Embryonic facial prominence (tissue), 1 donor: ENCODE results near the gene RBBP8NL.
"Not testable (repeated sequence)": the region's sequence is repeated elsewhere in the genome, so short reads cannot be mapped to it uniquely, and the experiment has no call there.

ENCODE experiments used
- DNase-seq: peaks from one replicate; pipeline ENCODE4 v3.0.0-alpha.2; 2016; ENCODE audit errors: extremely low spot score

The RBBP8NL gene

GRCh38 chr20:62374331-62375152 is 52.8 kb downstream of the RBBP8NL start:
- no peak for DNase-seq

GRCh38 chr20:62373631-62374179 is 53.6 kb downstream of the RBBP8NL start:
- DNase-seq, result not testable (repeated sequence)

- no peak for DNase-seq
Observed at GRCh38 chr20:62372042-62372993, 55.0 kb downstream of the RBBP8NL start.

- DNase-seq, result no peak
Observed at GRCh38 chr20:62371588-62372041, 55.7 kb downstream of the RBBP8NL start.

- no peak for DNase-seq
Observed at GRCh38 chr20:62370807-62371587, 56.3 kb downstream of the RBBP8NL start.

- no peak for DNase-seq
Observed at GRCh38 chr20:62370115-62370806, 57.1 kb downstream of the RBBP8NL start.

- DNase-seq, result no peak
Observed at GRCh38 chr20:62369815-62370114, 57.6 kb downstream of the RBBP8NL start.

- DNase-seq, result no peak
Observed at GRCh38 chr20:62368976-62369814, 58.1 kb downstream of the RBBP8NL start.

- DNase-seq, result no peak
Observed at GRCh38 chr20:62368392-62368975, 58.9 kb downstream of the RBBP8NL start.

GRCh38 chr20:62367633-62368391 is 59.5 kb downstream of the RBBP8NL start:
- no peak for DNase-seq

- DNase-seq, result no peak
Observed at GRCh38 chr20:62367136-62367632, 60.2 kb downstream of the RBBP8NL start, which contains the start of gene LAMA5. LAMA5 (minus strand) TSS chr20:62367312; CDS start chr20:62367245, 67 bp downstream.

- DNase-seq, result no peak
Observed at GRCh38 chr20:62366370-62367135, 60.8 kb downstream of the RBBP8NL start.

- no peak for DNase-seq
Observed at GRCh38 chr20:62365814-62366369, 61.4 kb downstream of the RBBP8NL start.

- DNase-seq, result no peak
Observed at GRCh38 chr20:62364911-62365736, 62.2 kb downstream of the RBBP8NL start.

GRCh38 chr20:62363920-62364851 is 63.2 kb downstream of the RBBP8NL start:
- no peak for DNase-seq
